ENCODE results near the gene KLHL22. TPM values are rescaled to one million over a fixed set of nuclear protein-coding genes. Genes with fewer than 3 reads are reported as not detected.

KLHL22 gene
- total RNA-seq, 1 experiment from 2014 or later, result 36.2 TPM

DNA sequence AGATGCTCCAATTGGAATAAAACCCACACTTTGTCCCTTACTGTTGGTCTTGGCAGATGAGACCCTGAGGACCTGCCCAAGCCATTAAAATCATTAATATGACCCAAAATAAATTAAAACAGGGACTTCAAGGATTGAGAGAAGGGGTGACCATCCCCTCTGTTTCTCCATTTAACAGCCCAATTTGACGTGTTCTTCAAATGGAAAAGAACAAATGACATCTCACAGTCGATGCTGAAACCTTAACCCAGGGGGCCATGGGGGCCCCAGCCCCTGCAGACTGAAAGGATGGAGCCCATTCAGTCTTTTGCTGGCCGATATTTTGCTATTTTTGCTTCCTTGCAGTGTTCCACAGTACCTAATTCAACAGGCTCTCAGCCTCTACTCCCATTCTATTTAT is 81.1 kb downstream of the KLHL22 start:
- CTCF ChIA-PET, result no interaction called here
- Histone ChIP-seq H3K36me3 (ENCODE audit: insufficient read depth, low read length, poor library complexity, severe bottlenecking) (no peaks in the 10 kb centered on the region), H3K9me3 (ENCODE audit: low read depth, low read length, poor library complexity, severe bottlenecking) (no peaks in the 10 kb centered on the region), H3K4me1 (ENCODE audit: insufficient read depth, low read length, poor library complexity, severe bottlenecking) (no peaks in the 10 kb centered on the region), H3K27me3 (replicated peaks; ENCODE audit: insufficient read depth, low read depth, low read length, poor library complexity) (no peaks in the 10 kb centered on the region), H3K4me3 (ENCODE audit: low read depth, low read length, poor library complexity, severe bottlenecking) (no peak overlapping the region), H3K27ac (ENCODE audit: low read depth, low read length, poor library complexity, severe bottlenecking) (no peak overlapping the region)
- intact Hi-C loops (cut with micrococcal nuclease; ENCODE audit: unreplicated experiment), result loop anchor here (10.0 kb wide), 1 partner anchor 150 kb away; no protein-coding TSS in a partner anchor
- TF ChIP-seq, protein P1, sequence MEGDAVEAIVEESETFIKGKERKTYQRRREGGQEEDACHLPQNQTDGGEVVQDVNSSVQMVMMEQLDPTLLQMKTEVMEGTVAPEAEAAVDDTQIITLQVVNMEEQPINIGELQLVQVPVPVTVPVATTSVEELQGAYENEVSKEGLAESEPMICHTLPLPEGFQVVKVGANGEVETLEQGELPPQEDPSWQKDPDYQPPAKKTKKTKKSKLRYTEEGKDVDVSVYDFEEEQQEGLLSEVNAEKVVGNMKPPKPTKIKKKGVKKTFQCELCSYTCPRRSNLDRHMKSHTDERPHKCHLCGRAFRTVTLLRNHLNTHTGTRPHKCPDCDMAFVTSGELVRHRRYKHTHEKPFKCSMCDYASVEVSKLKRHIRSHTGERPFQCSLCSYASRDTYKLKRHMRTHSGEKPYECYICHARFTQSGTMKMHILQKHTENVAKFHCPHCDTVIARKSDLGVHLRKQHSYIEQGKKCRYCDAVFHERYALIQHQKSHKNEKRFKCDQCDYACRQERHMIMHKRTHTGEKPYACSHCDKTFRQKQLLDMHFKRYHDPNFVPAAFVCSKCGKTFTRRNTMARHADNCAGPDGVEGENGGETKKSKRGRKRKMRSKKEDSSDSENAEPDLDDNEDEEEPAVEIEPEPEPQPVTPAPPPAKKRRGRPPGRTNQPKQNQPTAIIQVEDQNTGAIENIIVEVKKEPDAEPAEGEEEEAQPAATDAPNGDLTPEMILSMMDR (conservative IDR thresholded peaks at IDR 0.05; ENCODE audit: low read depth, low read length), result no peak
- no peak for TF ChIP-seq EZH2 (IDR thresholded peaks at IDR 0.05; ENCODE audit: borderline replicate concordance, low read depth, low read length, poor library complexity, severe bottlenecking)
- BruUV-seq (replicated peaks), result no TSS peak
- POLR2A ChIA-PET (ENCODE audit: low non-redundant PET), result no interaction called here
- no peak for DNase-seq (ENCODE audit: low spot score)

DNA sequence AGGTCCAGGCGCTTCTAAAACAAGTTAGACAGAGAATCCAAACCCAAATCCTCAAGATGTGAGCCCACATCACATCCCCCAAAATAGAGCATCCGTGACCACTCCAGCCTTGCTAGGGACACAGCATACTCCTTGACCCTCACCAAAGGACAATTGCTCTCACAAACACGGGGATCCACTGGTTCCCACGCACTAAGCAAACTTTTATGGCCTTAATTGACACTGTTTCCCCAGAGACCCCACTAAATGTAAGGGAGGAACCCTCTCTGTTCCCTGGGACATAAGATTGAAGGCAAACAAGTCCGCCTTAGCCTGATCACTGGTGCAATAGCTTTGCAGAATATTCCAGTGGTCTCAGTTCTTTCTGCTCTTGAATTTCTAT is 81.5 kb downstream of the KLHL22 start:
- no peak for DNase-seq (ENCODE audit: low spot score)
- ChIA-PET CTCF (no interaction called here), POLR2A (ENCODE audit: low non-redundant PET) (no interaction called here)
- H3K4me3 ChIP-seq (ENCODE audit: low read depth, low read length, poor library complexity, severe bottlenecking), result no peak overlapping the region
- no peak overlapping the region for H3K27ac ChIP-seq (ENCODE audit: low read depth, low read length, poor library complexity, severe bottlenecking)
- TF ChIP-seq, protein P1 (conservative IDR thresholded peaks at IDR 0.05; ENCODE audit: low read depth, low read length), result no peak
- no peak for TF ChIP-seq EZH2 (IDR thresholded peaks at IDR 0.05; ENCODE audit: borderline replicate concordance, low read depth, low read length, poor library complexity, severe bottlenecking)
- H3K36me3 ChIP-seq (ENCODE audit: insufficient read depth, low read length, poor library complexity, severe bottlenecking), result no peaks in the 10 kb centered on the region
- H3K27me3 ChIP-seq (replicated peaks; ENCODE audit: insufficient read depth, low read depth, low read length, poor library complexity), result no peaks in the 10 kb centered on the region
- H3K9me3 ChIP-seq (ENCODE audit: low read depth, low read length, poor library complexity, severe bottlenecking), result no peaks in the 10 kb centered on the region
- BruUV-seq (replicated peaks), result no TSS peak
- no peaks in the 10 kb centered on the region for H3K4me1 ChIP-seq (ENCODE audit: insufficient read depth, low read length, poor library complexity, severe bottlenecking)
- intact Hi-C loops (cut with micrococcal nuclease; ENCODE audit: unreplicated experiment), result loop anchor here (10.0 kb wide), 1 partner anchor 151 kb away; no protein-coding TSS in a partner anchor

DNA sequence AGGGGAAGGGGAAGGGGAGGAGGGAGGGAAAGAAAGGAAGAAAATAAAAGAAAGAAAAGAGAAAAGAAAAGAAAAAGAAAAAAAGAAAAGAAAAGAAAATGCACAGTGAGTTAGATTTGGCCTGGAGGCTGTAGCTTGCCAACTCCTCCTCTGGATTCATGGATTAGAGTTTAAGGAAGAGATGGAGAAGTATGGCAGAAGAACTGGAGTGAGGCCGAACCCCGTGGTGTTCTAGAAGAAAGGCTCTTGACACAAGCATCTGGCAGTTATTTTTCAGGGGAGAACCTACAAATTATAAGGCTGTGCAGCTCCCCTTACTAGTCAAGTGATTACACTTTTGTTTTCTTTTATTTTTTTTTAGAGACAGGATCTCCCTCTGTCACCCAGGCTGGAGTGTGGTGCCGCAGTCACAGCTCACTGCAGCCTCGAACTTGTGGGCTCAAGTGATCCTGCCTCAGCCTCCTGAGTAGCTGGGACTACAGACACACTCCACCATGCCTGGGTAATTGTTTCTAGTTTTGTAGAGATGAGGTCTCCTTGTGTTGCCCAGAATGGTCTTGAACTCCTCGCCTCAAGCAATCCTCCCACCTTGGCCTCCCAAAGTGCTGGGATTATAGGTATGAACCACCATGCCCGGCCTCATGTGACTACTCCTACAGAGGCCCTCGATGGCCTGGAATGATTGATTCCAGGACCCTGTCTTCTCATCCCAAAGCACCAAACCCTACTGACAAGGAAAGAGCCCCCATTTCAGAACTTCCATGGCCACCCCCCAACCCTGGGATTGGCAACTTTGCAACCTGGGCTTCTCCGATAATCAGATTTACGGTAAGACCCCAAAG is 82.2 kb downstream of the KLHL22 start:
- Histone ChIP-seq H3K27ac (ENCODE audit: low read depth, low read length, poor library complexity, severe bottlenecking) (no peak overlapping the region), H3K4me1 (ENCODE audit: insufficient read depth, low read length, poor library complexity, severe bottlenecking) (no peaks in the 10 kb centered on the region), H3K4me3 (ENCODE audit: low read depth, low read length, poor library complexity, severe bottlenecking) (no peak overlapping the region), H3K36me3 (ENCODE audit: insufficient read depth, low read length, poor library complexity, severe bottlenecking) (no peaks in the 10 kb centered on the region), H3K27me3 (replicated peaks; ENCODE audit: insufficient read depth, low read depth, low read length, poor library complexity) (no peaks in the 10 kb centered on the region), H3K9me3 (ENCODE audit: low read depth, low read length, poor library complexity, severe bottlenecking) (no peaks in the 10 kb centered on the region)
- intact Hi-C loops (cut with micrococcal nuclease; ENCODE audit: unreplicated experiment), result loop anchor here (10.0 kb wide), 1 partner anchor 151 kb away; no protein-coding TSS in a partner anchor
- TF ChIP-seq, protein P1 (conservative IDR thresholded peaks at IDR 0.05; ENCODE audit: low read depth, low read length), result no peak
- no peak for TF ChIP-seq EZH2 (IDR thresholded peaks at IDR 0.05; ENCODE audit: borderline replicate concordance, low read depth, low read length, poor library complexity, severe bottlenecking)
- CTCF ChIA-PET, result no interaction called here
- POLR2A ChIA-PET (ENCODE audit: low non-redundant PET), result no interaction called here
- BruUV-seq (replicated peaks), result no TSS peak
- DNase-seq (ENCODE audit: low spot score), result no peak
